Measurements from ENCODE around the gene AIFM2.

- TF ChIP-seq POLR2A (IDR thresholded peaks at IDR 0.05) = no peak
- TF ChIP-seq, protein P1, sequence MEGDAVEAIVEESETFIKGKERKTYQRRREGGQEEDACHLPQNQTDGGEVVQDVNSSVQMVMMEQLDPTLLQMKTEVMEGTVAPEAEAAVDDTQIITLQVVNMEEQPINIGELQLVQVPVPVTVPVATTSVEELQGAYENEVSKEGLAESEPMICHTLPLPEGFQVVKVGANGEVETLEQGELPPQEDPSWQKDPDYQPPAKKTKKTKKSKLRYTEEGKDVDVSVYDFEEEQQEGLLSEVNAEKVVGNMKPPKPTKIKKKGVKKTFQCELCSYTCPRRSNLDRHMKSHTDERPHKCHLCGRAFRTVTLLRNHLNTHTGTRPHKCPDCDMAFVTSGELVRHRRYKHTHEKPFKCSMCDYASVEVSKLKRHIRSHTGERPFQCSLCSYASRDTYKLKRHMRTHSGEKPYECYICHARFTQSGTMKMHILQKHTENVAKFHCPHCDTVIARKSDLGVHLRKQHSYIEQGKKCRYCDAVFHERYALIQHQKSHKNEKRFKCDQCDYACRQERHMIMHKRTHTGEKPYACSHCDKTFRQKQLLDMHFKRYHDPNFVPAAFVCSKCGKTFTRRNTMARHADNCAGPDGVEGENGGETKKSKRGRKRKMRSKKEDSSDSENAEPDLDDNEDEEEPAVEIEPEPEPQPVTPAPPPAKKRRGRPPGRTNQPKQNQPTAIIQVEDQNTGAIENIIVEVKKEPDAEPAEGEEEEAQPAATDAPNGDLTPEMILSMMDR (IDR thresholded peaks at IDR 0.05) = no peak
Measured at GRCh38 chr10:70111496-70111895, 21.1 kb downstream of the AIFM2 start.

Measured in testis (tissue), 2 donors.